Inflammatory macrophage treated with lipopolysaccharide for 4 hours (primary cell): ENCODE data around the gene SLC22A1.
"Not testable (repeated sequence)": the region's sequence is repeated elsewhere in the genome, so short reads cannot be mapped to it uniquely, and the experiment has no call there.

Experiments
- DNase-seq: peaks from one replicate; pipeline ENCODE4 v3.0.0-alpha.2; 2020

The SLC22A1 gene

DNA sequence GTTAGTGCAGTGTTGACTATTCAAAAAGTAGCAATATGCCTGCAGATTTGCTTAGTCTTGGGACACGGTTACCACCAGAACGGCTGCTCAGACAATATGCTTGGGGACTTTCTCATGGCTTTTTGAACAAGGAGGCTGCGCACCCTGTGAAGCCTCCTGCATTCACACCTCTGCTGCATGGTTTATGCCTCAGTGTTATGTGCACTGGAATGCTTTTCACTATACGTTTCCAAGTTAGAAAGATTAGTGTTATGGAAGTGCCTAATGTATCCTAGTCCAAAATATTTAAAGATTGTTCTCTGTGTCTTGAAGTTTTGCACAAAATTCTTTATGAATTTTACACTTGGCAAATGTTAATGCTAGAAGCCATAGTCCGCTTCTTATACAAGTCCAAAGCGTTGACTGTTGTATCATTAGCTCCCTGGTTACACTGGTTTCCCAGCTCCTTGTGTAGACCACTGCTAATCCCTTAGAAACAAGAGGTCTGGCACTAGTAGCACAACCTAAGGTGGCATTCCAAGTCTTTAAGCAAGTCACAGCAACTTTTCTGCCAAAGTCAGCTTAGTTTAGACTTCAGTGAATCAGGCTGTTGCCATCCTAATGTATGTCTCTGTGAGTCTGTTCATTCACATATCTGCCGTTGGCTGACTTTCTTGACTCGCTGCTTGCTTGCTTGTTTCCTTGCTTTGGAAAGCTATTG, 26.3 kb upstream of the SLC22A1 start:
- DNase-seq = no peak

DNA sequence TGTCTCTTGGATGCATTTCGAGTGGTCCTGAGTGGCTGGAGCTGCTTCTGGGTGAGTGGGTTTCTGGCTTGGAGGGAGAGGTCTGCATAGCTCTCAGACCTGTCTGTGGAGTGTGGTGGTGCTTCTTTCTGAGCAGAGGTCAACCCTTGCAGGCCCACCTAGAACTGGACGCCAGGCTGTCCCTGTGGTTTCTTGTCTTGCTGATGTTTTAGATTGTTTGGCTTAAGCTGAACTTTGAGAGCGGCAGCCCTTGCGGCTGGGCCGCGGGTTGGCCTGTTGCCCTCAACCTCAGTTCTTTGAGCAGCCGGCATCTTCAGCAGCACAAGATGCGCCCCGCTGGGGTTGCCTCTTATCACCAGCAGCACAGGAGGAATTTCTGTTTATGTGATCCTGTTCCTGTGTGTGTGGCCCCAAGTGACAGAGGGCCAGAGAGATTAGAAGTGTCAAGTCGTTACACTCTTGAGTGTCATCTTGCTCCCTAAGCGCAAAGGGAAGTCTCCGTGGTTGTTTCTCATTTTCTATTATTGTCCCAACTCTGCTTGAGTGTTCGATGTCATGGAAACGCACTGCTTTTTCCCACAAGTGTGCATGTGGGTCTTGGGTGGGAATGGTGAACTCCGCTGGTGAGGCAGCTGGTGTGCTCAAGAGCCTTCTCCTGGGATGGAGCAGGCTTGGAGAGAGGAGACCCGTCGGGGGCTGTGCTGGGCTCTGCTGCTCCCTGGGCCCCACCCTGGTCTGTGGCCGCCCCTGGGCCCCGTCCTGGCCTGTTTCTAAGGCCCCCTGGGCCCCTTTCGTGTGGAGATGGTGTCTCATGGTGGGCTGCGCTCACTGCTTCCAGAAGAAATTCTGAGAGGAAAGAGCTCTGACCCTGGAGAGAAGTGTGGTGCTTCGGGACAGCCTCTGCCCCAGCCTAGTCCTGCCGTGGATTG, 20.1 kb upstream of the SLC22A1 start:
- no peak for DNase-seq

DNA sequence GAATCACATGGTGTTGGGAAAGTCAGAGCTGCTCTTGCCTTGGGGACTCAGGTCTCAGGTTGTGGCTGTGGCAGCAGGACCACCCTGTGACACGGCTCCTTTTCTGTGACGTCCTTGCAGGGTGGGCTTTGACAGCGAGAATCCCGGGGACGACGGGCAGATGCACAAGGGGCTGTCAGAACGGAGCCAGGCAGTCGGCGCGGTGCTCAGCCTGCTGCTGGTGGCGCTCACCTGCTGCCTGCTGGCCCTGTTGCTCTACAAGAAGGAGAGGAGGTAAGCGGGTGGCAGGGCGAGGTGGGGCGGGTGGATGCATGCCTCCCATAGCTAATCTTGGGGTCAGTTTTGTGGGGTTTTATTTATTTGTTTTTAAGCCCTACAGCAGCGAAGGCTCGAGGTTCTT, 19.2 kb upstream of the SLC22A1 start:
- DNase-seq = no peak

DNA sequence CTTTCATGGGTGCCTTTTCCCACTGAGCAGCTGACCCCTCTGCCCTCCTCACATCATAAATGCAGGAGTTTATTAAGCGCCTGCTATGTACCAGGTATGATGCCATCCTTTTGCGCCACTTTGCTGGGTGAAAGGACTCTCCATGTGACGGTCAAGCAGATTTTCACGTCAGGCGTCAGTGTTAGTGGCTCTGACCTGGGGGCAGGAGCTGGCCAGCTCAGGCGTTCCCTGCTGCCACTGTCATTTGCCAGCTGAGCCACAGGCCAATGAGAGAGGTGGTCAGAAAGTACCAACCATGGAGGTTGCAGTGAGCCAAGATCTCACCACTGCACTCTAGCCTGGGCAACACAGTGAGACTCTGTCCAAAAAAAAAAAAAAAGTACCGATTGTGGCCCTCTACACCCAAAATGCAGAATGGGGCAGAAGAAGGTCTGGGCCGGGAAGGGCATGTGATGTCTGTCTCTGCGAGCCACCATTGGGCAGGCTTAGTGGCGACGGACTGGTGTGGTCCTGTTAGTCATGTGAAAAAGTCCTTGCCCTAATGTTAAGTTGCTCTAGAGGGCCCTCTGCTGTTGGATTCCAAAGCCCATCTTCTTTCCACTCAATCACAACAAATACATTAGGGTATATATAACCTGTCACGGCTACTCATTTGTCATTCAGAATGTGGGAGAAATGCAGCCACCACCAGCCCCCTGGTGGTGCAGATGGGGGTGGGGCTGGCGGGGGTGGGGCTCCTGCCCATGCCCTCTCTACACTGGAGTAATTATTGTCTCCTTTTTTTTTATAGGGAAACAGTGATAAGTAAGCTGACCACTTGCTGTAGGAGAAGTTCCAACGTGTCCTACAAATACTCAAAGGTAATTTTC, 18.4 kb upstream of the SLC22A1 start:
- DNase-seq = peak; percentile 9

DNA sequence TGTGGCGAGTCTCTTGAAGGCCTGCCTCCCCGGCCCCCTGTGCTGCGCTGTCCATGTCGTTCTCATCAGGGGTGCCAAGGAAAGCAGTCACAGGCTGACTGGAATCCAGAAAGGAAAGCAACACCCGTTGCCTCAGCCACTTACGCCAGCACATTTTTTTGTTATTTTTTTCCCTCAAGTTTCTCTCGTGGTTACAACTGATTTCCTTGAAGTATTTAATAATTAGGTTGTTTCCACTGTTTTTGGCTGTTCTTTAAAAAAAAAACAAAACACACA, 17.9 kb upstream of the SLC22A1 start:
- no peak for DNase-seq

DNA sequence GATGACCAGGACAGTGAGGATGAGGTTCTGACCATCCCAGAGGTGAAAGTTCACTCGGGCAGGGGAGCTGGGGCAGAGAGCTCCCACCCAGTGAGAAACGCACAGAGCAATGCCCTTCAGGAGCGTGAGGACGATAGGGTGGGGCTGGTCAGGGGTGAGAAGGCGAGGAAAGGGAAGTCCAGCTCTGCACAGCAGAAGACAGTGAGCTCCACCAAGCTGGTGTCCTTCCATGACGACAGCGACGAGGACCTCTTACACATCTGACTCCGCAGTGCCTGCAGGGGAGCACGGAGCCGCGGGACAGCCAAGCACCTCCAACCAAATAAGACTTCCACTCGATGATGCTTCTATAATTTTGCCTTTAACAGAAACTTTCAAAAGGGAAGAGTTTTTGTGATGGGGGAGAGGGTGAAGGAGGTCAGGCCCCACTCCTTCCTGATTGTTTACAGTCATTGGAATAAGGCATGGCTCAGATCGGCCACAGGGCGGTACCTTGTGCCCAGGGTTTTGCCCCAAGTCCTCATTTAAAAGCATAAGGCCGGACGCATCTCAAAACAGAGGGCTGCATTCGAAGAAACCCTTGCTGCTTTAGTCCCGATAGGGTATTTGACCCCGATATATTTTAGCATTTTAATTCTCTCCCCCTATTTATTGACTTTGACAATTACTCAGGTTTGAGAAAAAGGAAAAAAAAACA, 16.6 kb upstream of the SLC22A1 start:
- DNase-seq = no peak

DNA sequence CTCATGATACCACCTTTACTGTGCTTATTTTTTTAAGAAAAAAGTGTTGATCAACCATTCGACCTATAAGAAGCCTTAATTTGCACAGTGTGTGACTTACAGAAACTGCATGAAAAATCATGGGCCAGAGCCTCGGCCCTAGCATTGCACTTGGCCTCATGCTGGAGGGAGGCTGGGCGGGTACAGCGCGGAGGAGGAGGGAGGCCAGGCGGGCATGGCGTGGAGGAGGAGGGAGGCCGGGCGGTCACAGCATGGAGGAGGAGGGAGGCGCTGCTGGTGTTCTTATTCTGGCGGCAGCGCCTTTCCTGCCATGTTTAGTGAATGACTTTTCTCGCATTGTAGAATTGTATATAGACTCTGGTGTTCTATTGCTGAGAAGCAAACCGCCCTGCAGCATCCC, 15.6 kb upstream of the SLC22A1 start:
- DNase-seq = no peak

DNA sequence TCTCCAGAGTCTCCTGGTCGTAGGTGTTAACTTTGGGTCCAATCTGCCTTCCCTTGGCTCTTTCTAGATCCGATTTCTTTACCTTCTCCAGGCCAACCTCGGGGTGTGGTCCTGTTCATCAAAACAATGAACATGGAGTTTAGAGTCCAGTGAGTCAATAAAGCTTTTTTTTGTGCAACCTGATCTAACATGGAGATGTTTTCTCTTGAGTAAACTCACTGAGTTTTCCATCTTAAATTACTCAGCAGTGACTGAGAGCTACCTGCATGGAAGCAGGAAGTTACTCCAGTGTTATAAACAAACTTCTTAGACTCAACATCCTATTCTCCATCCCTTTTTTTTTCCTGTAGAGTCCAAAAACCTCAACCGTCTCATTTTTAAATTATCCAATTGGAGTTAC, 14.9 kb upstream of the SLC22A1 start:
- DNase-seq = no peak

DNA sequence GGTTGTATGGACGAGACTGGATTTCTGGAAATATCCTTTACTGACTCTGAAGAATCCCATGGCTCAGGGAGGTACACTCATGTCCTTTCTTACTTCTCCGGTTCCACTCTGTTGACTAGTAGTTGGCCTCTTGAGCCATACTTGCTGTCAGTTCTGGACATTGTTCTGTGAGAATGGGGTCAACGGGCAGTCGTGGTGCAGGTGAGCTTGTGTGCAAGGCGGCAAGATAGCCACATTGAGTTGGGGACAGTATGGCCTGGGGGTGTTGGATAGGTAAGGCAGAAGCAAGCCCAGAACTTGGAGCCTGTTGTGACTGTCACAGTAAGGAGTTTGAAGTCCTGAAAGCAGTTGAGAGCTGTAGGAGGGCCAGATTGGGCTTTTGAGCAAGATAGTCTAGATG, 13.5 kb upstream of the SLC22A1 start:
- DNase-seq = no peak

DNA sequence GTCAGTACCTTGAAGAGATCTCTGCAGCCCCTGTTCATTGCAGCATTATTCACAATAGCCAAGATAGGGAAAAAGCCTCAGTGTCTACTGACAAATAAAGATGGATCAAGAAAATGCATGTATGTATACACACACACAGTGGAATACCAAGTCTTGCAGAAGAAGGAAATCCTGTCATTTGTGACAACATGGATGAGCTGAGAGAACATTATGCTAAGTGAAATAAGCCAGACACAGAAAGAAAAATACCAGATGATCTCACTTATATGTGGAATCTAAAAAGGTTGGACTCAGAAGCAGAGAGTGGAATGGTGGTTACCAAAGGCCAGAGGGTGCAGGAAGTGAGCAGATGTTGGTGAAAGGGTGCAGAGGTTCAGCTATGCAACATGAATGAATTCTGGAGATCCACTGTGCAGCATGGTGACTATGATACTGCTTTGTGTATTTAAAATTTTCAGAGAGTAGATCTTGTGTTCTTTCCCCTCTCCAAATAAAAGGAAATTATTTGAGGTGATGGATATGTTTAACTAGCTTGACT, 11.0 kb upstream of the SLC22A1 start:
- no peak for DNase-seq

DNA sequence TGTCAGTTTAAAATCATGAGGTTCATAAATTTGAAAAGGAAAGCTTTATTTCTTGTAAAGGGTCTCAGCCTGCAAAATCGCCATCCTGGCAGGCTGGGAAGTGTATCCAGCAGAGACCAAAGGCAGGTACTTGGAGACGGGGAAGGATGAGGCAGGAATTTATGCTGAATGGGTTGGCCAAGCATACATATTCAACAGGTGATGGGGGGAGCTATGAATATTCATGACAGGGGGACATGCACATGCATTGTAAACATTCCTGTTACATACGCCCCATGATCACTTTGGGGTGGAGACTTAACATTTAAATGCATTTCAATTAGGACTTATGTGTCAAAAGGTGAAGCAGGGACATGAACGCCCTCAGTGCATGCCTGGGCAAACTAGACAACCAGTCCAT, 9.8 kb upstream of the SLC22A1 start:
- no peak for DNase-seq

DNA sequence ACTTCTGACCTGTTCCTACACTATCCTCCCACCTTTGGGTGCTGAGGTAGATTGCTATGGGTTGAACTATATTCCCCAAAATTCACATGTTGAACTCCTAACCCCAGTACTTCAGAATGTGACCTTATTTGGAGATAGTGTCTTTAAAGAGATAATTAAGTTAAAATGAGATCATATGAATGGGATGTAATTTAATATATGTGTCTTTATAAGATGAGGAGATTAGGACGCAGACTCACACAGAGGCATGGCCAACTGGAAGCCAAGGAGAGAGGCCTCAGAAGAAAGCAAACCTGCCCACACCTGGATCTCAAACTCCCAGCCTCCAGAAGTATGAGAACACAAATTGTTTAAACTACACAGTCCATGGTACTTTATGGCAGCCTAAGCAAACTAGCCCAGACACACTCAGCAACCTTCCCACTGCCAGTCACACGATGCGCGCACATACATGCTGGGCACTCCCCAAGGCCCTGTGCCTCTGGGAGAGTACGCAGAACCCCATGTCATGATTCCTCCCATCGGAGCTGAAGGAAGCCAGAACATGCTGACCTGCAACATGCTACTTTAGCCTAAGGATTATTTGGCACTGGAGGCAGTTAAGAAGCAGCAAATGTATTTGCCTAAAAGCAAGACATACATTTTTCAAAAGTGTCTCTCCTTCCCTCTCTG, 8.9 kb upstream of the SLC22A1 start:
- DNase-seq = no peak

DNA sequence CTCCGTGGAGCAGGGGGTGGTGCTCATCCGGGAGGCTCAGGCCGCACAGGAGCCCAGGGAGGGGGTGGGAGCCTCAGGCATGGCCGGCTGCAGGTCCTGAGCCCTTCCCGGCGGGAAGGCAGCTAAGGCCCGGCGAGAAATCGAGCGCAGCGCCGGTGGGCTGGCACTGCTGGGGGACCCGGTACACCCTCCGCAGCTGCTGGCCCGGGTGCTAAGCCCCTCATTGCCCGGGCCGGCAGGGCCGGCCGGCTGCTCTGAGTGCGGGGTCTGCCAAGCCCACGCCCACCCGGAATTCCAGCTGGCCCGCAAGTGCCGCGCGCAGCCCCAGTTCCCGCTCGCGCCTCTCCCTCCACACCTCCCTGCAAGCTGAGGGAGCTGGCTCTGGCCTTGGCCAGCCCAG, 7.1 kb upstream of the SLC22A1 start:
- DNase-seq = not testable (repeated sequence)

DNA sequence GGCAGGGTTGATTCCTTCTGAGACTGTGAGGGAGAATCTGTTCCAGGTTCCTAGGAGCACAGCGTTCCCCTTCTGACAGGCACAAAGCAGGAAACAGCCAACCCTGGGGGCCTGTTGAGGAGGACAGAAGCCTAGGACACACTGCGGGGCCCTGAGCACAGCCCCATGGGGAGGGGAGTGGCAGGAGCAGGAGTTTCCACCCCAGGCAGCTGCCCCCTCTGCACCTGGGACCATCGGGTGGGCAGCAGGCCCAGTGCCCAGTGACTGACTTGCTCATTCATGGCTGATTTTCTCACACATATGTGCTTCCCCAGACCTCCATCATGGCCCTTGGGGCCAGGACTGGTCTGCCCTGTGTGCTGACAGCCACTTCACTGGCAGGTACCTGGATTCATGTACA, 6.2 kb upstream of the SLC22A1 start:
- no peak for DNase-seq

DNA sequence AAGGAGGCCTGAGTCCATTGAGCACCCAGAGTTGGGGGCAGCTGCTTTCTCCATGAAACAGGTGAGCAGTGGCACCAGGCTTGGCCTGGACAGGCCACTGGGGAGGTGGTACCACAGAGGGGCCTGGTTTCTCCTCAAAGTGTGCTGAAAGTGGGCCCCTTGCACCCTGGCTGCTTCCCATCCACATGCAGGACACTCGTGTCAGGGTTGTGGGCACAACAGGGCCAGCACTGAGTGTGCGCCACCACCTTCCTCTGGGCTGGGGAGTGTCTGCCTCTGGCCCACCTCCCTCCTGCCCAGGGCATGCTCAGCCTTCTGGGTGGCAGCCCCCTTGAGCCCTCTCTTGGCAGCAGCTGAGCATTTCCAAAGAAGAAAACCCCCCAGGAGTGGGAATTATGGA, 5.2 kb upstream of the SLC22A1 start:
- DNase-seq = no peak

DNA sequence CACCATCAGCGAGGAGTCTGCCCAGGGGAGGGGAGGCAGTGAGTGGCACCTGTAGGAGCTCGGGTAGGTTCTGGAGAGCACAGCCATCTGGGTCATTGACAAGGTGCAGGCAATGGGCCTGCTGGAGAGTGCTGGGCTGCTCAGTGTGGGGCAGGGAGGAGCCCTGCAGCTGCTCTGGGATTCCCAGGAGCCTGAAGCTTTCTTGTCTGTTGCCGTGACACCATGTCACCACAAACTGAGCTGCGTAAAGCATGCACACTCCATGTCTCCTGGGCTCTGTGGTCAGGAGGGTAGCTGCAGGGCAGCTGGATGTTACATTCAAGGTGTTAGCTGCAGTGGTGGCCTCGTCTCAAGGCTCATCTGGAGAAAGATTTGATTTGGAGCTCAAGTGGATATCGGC, 4.5 kb upstream of the SLC22A1 start:
- DNase-seq = no peak

DNA sequence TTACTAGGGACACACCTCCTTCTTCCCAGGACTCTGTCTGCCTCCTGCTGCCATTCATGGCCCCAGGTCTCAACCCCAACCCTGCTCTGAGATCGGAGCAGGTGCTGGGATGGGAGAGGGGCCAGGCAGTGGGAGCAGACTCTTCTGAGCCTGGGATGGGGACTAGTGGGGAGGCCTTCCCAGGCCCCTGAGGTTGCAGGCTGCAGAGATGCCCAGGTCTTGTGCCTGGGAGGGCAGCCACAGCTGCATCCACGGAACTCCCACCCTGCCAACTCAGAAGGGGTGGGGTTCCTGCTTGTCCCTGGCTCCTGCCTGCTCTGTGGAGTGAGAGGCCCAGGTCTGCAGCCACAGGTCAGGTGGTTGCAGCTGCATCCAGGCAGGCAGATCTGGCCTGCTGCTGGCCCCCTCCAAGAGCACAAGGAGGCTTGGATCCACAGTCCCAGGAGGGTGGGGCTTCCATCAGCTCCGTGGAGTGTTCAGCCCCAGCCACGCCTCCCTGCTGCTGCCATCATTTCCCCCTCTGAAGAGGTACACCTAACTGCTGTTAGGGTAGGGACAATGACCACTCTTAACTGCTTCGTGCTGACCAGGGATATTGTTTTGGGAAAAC, 2.9 kb upstream of the SLC22A1 start:
- no peak for DNase-seq

DNA sequence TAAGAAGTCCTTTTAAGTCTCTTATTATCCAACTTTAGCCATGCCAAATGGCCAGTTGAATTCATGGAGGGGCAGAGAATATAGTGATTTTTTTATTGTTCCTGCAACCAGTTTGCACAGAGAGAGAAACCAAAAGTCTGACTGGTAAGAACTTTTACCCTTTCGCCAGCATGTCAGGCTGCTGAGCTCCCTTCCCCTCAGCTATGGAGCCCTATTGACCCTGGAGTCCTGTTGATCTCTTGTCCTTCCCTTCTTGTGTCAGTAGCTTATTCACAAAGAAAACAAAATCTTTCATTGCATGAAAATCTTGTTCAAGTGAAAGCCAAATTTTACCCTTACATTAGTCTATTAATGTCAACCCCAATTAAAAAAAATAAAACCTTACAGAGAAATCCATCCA, 1.5 kb upstream of the SLC22A1 start:
- no peak for DNase-seq

DNA sequence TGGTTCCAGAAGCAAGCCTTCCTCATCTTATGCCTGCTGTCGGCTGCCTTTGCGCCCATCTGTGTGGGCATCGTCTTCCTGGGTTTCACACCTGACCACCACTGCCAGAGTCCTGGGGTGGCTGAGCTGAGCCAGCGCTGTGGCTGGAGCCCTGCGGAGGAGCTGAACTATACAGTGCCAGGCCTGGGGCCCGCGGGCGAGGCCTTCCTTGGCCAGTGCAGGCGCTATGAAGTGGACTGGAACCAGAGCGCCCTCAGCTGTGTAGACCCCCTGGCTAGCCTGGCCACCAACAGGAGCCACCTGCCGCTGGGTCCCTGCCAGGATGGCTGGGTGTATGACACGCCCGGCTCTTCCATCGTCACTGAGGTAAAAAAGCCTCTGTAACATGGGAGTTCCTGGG, 366 bp downstream of the SLC22A1 start:
- DNase-seq = no peak

DNA sequence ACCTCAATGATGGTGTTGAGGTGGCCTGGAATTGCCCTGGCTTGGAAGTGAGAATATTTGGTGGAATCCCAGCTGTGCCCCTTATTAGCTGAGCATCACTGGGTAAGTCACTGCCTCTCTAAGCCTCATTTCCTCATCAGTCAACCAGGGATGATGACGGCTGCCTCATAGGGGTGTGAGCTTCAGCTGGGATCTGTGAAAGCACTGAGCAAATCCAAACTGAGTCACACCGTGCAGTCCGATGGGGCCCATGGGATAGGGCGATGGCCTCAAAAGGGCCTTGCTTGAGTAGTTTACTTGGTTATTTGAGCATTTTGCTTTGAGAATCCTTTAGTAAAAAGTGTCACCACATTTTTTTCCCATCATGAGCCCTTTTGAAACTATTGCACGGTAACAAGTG, 1.1 kb downstream of the SLC22A1 start:
- DNase-seq = peak; percentile 10

DNA sequence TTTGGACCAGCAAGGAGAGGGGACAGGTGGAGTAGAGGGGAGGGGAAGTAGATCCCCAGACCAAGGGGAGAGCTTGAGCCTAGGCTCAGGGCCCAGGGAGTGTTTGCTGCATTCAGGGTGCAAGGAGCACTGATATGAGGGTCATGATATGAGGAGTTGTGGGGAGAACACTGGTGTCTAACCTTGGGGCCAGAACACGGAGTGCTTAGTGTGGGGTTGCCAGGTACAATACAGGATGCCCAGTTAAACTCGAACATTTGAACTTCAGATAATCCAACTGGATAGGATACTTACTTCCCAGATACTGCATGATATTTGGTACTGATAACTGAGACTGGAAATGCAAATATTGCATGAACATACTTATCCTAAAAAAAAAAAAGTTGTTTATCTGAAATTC, 2.4 kb downstream of the SLC22A1 start:
- no peak for DNase-seq

DNA sequence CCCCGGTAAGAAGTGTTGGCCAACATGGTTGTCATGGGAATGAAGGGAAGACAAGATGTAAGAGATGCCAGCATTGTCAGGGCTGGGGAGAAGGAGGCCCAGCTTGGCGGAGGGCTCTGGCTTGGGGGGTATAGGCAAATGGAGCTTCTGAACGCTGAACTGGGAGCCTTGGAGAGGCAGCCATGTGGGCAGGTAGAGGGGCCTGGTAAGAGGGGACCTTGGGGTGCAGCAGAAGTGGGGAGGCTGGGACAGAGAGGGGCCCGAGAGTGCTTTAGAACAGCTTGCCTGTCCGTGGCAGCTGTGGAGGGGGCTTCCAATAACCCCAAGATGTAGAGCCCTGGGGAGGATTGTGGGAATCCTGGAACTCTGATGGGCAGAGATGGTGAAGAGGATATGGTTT, 3.0 kb downstream of the SLC22A1 start:
- DNase-seq = no peak
